GM04503 (cell line): ENCODE results near the gene AHCYL2.
A peak's percentile ranks its signal among the peaks of the same experiment; 100 is the strongest.

Source experiments
- DNase-seq: peaks from one replicate; pipeline ENCODE4 v3.0.0-alpha.2; 2012; ENCODE audit warnings: low read depth

AHCYL2 gene

GRCh38 chr7:129224251-129225205 is at the start of gene AHCYL2:
TSS of gene AHCYL2 (plus strand) at chr7:129225030.
- peak; percentile 88 for DNase-seq

- no peak for DNase-seq
Observed at GRCh38 chr7:129176916-129177710, 47.7 kb upstream of the AHCYL2 start.

GRCh38 chr7:129184981-129185670 is 39.7 kb upstream of the AHCYL2 start:
- no peak for DNase-seq

GRCh38 chr7:129186749-129187260 is 38.0 kb upstream of the AHCYL2 start:
- DNase-seq, result no peak

GRCh38 chr7:129187681-129188371 is 37.0 kb upstream of the AHCYL2 start:
- DNase-seq, result no peak

GRCh38 chr7:129188372-129188891 is 36.4 kb upstream of the AHCYL2 start, which contains the start of gene SMO:
TSS of gene SMO (plus strand) at chr7:129188633. CDS start at chr7:129189152, 519 bp downstream.
- DNase-seq, result no peak

- DNase-seq, result no peak
Observed at GRCh38 chr7:129188892-129189660, 35.8 kb upstream of the AHCYL2 start.

- DNase-seq, result no peak
Observed at GRCh38 chr7:129189661-129190310, 35.0 kb upstream of the AHCYL2 start.

- DNase-seq, result no peak
Observed at GRCh38 chr7:129191272-129191671, 33.6 kb upstream of the AHCYL2 start.

- no peak for DNase-seq
Observed at GRCh38 chr7:129193892-129194291, 30.9 kb upstream of the AHCYL2 start.

GRCh38 chr7:129197771-129198170 is 27.1 kb upstream of the AHCYL2 start:
- no peak for DNase-seq

- DNase-seq, result no peak
Observed at GRCh38 chr7:129199406-129199805, 25.4 kb upstream of the AHCYL2 start.

GRCh38 chr7:129202058-129202777 is 22.6 kb upstream of the AHCYL2 start:
- DNase-seq, result no peak

- DNase-seq, result no peak
Observed at GRCh38 chr7:129203050-129203741, 21.6 kb upstream of the AHCYL2 start.

GRCh38 chr7:129205126-129205818 is 19.6 kb upstream of the AHCYL2 start:
- DNase-seq, result no peak

GRCh38 chr7:129205987-129206785 is 18.6 kb upstream of the AHCYL2 start:
- DNase-seq, result no peak

- DNase-seq, result no peak
Observed at GRCh38 chr7:129208667-129209066, 16.2 kb upstream of the AHCYL2 start.
